Type B pancreatic cell (in vitro differentiated cells): ENCODE measurements around the gene MID1. TPM values are rescaled to one million over a fixed set of nuclear protein-coding genes. Genes with fewer than 3 reads are reported as not detected.

Source experiments
- DNase-seq: peaks from one replicate; pipeline ENCODE4 v3.0.0; 2021; ENCODE audit warnings: mixed read lengths; ENCODE audit not compliant: unreplicated experiment; ENCODE audit errors: extremely low spot score
- H3K27ac Mint-ChIP-seq: 2 replicates; pipeline ENCODE4 v1.8.0; 2021; ENCODE audit warnings: mild to moderate bottlenecking, mixed read lengths
- H3K27me3 Mint-ChIP-seq: 2 replicates; pipeline ENCODE4 v1.8.0; 2021; ENCODE audit warnings: mixed read lengths
- H3K36me3 Mint-ChIP-seq: 2 replicates; pipeline ENCODE4 v1.8.0; 2021; ENCODE audit warnings: mixed read lengths
- H3K4me1 Mint-ChIP-seq: one replicate; pipeline ENCODE4 v1.8.0; 2021; ENCODE audit warnings: mixed read lengths; ENCODE audit not compliant: unreplicated experiment
- H3K4me3 Mint-ChIP-seq: 2 replicates; pipeline ENCODE4 v1.8.0; 2021; ENCODE audit warnings: mild to moderate bottlenecking, mixed read lengths
- H3K9me3 Mint-ChIP-seq: 2 replicates; pipeline ENCODE4 v1.8.0; 2021; ENCODE audit warnings: mixed read lengths
- total RNA-seq: library from RNA; stranded (reverse); gene quantifications from 2 replicates; pipeline ENCODE4 v1.2.1, GENCODE V29; 2021; ENCODE audit warnings: low replicate concordance
- TF ChIP-seq, protein P1 (sequence below): fragments of 200-600 bp; sonication (generic); conservative IDR thresholded peaks from 2 replicates; pipeline ENCODE4 v1.5.0; 2021; ENCODE audit warnings: antibody characterized with exemption, mild to moderate bottlenecking

Gene MID1
- total RNA-seq, 1 donor from 2014 or later: 52.7 TPM

DNA sequence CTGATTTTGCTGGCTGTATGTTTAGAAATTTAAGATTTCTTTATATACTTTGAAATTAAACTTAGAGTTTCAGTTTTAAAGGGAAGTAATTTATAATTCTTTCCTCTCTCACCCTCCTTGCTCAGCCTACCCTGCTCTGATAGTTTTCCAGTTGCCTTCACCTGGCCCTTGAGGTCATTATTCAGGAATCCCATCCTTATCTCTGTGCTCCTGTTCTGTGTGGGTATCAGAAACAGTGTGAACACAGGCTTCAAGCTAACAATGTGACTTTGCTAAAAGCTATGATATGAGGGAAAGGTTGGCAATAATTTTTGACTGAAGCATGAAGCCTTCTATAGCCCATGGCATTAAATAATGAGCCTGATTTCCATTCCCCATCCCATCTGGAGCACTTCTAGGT lies 128.1 kb downstream of the MID1 start:
- DNase-seq: no peak
- Mint-ChIP-seq H3K4me3 (no peak overlapping the region), H3K9me3 (peaks cover 4% of the 10 kb centered on the region), H3K4me1 (no peaks in the 10 kb centered on the region), H3K27ac (no peak overlapping the region), H3K27me3 (no peaks in the 10 kb centered on the region), H3K36me3 (no peaks in the 10 kb centered on the region)
- TF ChIP-seq, protein P1, sequence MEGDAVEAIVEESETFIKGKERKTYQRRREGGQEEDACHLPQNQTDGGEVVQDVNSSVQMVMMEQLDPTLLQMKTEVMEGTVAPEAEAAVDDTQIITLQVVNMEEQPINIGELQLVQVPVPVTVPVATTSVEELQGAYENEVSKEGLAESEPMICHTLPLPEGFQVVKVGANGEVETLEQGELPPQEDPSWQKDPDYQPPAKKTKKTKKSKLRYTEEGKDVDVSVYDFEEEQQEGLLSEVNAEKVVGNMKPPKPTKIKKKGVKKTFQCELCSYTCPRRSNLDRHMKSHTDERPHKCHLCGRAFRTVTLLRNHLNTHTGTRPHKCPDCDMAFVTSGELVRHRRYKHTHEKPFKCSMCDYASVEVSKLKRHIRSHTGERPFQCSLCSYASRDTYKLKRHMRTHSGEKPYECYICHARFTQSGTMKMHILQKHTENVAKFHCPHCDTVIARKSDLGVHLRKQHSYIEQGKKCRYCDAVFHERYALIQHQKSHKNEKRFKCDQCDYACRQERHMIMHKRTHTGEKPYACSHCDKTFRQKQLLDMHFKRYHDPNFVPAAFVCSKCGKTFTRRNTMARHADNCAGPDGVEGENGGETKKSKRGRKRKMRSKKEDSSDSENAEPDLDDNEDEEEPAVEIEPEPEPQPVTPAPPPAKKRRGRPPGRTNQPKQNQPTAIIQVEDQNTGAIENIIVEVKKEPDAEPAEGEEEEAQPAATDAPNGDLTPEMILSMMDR: no peak

DNA sequence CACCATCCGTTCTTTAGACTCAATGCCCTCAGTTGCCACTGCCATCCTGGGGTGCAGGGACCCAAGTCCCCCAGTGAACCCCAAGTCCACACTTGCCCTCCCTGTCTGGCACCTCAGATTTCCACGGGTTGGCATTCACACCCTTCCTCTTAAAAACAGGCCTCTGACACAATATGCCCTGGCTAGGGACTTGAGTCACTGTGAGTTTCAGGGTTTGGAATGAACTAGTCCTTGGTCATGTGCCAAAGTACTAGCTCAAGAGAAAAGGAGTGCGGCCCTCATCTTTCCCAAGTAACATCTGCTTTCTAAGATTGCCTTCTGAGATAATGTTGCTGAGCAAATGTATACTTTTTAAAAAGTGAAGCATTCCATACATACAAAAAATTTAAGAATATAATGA lies 134.0 kb downstream of the MID1 start:
- no peak overlapping the region for H3K4me3 Mint-ChIP-seq
- peaks cover 10% of the 10 kb centered on the region for H3K36me3 Mint-ChIP-seq
- H3K27ac Mint-ChIP-seq: no peak overlapping the region
- H3K9me3 Mint-ChIP-seq: no peaks in the 10 kb centered on the region
- no peaks in the 10 kb centered on the region for H3K27me3 Mint-ChIP-seq
- H3K4me1 Mint-ChIP-seq: peaks cover 4% of the 10 kb centered on the region
- DNase-seq: no peak
- TF ChIP-seq, protein P1: no peak

DNA sequence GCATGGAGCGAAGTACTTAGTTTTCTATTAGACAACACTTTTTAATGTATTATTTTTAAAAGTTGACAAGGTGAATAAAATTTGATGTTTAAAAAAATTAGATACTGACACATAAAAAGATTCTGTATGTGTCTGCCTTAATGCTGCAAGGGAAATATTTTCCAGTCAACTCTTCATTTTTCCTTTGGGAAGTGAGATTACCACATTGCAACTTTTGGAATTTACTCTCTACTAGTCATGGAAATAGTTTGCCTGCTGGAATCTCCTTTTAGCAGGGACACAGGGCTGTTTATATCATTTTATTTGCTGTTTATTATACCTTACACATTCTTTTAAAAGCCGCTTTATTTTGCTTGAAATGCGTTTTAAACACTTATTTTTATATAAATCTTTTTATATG lies 135.1 kb downstream of the MID1 start:
- TF ChIP-seq, protein P1: no peak
- H3K36me3 Mint-ChIP-seq: peaks cover 16% of the 10 kb centered on the region
- no peak overlapping the region for H3K4me3 Mint-ChIP-seq
- peaks cover 4% of the 10 kb centered on the region for H3K4me1 Mint-ChIP-seq
- no peaks in the 10 kb centered on the region for H3K9me3 Mint-ChIP-seq
- no peak overlapping the region for H3K27ac Mint-ChIP-seq
- DNase-seq: no peak
- no peaks in the 10 kb centered on the region for H3K27me3 Mint-ChIP-seq

DNA sequence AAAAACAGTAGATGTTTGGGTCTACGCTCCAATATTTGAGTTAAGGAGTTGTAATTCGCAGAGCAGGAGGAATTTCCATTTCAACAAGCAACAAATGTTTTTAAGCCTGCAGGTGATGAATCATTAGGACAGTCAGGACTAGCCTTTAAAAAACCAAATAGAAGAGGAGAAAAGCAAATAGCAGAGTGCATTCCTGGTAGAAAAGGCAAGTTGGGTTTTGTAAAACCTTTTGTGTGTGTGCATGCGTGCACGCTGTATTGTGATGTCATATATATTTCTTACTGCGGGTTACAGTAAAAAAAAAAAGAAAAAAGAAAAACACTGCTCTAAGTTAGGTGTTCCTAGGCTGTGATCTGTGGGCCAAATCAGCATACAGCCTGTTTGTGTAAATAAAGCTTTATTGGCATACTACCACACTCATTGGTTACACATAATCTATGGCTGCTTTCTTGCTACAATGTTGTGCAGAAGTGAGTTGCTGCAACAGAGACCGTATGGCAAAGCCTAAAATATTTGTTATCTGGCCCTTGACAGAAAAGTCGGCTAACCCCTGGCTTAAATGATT lies 135.6 kb downstream of the MID1 start:
- H3K9me3 Mint-ChIP-seq: no peaks in the 10 kb centered on the region
- H3K36me3 Mint-ChIP-seq: peaks cover 20% of the 10 kb centered on the region
- peaks cover 4% of the 10 kb centered on the region for H3K4me1 Mint-ChIP-seq
- H3K27me3 Mint-ChIP-seq: no peaks in the 10 kb centered on the region
- no peak overlapping the region for H3K4me3 Mint-ChIP-seq
- TF ChIP-seq, protein P1: no peak
- no peak overlapping the region for H3K27ac Mint-ChIP-seq
- no peak for DNase-seq

DNA sequence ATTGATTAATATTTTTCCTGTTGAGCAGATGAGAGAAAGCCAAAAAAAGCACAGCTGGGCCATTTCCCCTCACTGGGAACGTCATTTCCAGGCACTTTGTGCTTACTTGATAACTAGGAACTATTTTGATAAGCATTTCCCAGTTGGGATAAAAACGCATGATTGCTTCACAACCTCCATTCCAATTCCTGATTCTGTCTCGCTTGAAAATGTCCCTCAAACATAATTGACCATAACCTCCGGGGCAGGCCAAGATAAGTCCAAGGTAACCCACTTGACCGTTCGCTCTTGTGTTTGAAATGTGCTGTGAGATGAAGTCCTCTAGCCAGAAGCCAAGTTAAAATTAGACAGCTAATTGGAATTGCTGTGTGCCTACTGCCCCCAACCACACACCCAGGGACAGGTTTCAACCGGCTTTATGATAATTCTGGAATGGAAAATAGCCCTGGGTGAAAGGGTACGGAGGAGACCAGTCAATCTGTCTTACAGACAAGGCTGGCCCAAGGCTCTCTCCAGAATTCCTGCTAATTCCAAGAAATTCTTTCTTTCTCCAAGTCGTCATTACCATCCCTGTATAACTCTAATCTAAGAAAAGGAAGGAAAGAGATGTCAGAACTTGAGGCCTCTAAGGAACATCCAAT lies 137.1 kb downstream of the MID1 start:
- Mint-ChIP-seq H3K27ac (no peak overlapping the region), H3K36me3 (peaks cover 30% of the 10 kb centered on the region)

More for the DNA sequence above, 137.1 kb downstream of the MID1 start:
- peaks cover 4% of the 10 kb centered on the region for H3K4me1 Mint-ChIP-seq
- DNase-seq: no peak
- H3K27me3 Mint-ChIP-seq: no peaks in the 10 kb centered on the region
- TF ChIP-seq, protein P1: no peak
- H3K9me3 Mint-ChIP-seq: peaks cover 4% of the 10 kb centered on the region
- no peak overlapping the region for H3K4me3 Mint-ChIP-seq
